HepG2 (cell line): Measurements from ENCODE around the gene ZBTB45. TPM values are rescaled to one million over a fixed set of nuclear protein-coding genes. Genes with fewer than 3 reads are reported as not detected.

ENCODE experiments used
- ATAC-seq: fragments of 200-7000 bp; cut with Tn5 transposase; 3 replicates; pipeline ENCODE4 v1.9.1; 2020; ENCODE audit warnings: mild to moderate bottlenecking, moderate library complexity
- BruUV-seq: library from RNA; stranded (reverse); fragments of 400-500 nt; replicated peaks from 2 replicates; lab custom pipeline; 2021; lab: Mats Ljungman, UMichigan
- CTCF ChIA-PET: fragments of 300-600 bp; formaldehyde crosslinking; extraction: SDS; loops from one replicate; lab custom pipeline; 2021; ENCODE audit warnings: low total read pairs, inconsistent platforms, low intra/inter-chr PET ratio; lab: Yijun Ruan, JAX
- POLR2A ChIA-PET: fragments of 350-600 bp; sonication (Branson Sonifier 250); formaldehyde crosslinking; loops from one replicate; lab custom pipeline; 2020; ENCODE audit warnings: antibody characterized with exemption, inconsistent platforms; lab: Yijun Ruan, JAX
- DNase-seq: peaks from one replicate; pipeline ENCODE4 v3.0.0-alpha.2; 2015; ENCODE audit warnings: low spot score
- FAIRE-seq: peaks from 3 replicates; lab custom pipeline; 2011; peaks lifted over from hg19 to GRCh38; lab: Jason Lieb, UNC
- H2AFZ ChIP-seq: one replicate; pipeline ENCODE4 v1.6.1; 2011; ENCODE audit warnings: low read length, inconsistent platforms
- H3K27ac ChIP-seq: fragments of 300-600 bp; 3 replicates; pipeline ENCODE4 v1.8.0; 2011; ENCODE audit warnings: mixed run types, mild to moderate bottlenecking, mixed read lengths, low read length, inconsistent platforms; ENCODE audit not compliant: insufficient read depth; ENCODE audit errors: extremely low read length
- H3K27me3 ChIP-seq, 2 experiments: fragments of 200-600 bp in 1 of 2; 2 replicates in 1 of 2; 3 replicates in 1 of 2; pipeline versions ENCODE4 v1.6.0 to v1.8.0; 2011; ENCODE audit warnings: low read length in 2 of 2, mild to moderate bottlenecking in 2 of 2, moderate library complexity in 2 of 2, inconsistent platforms in 1 of 2; ENCODE audit not compliant: insufficient read depth in 2 of 2, control insufficient read depth in 1 of 2
- H3K36me3 ChIP-seq, 2 experiments: fragments of 200-600 bp in 1 of 2; replicated peaks in 1 of 2; 2 replicates in 1 of 2; 3 replicates in 1 of 2; pipeline versions ENCODE4 v1.5.1 to v1.8.0; 2011; ENCODE audit warnings: low read length in 2 of 2, inconsistent platforms in 1 of 2; ENCODE audit not compliant: insufficient read depth in 2 of 2, control insufficient read depth in 1 of 2
- H3K4me1 ChIP-seq: 2 replicates; pipeline ENCODE4 v1.5.1; 2012; ENCODE audit warnings: low read length, inconsistent platforms; ENCODE audit not compliant: insufficient read depth
- H3K4me2 ChIP-seq: 2 replicates; pipeline ENCODE4 v1.6.0; 2011; ENCODE audit warnings: low read depth, low read length, inconsistent platforms
- H3K4me3 ChIP-seq, 3 experiments: fragments of 200-600 bp in 1 of 3; sonication (generic), shearing (Covaris generic) in 1 of 3; replicated peaks in 1 of 3; 2 replicates each; pipeline ENCODE4 v1.5.1; 2011 to 2016; ENCODE audit warnings: low read length in 3 of 3, inconsistent platforms in 2 of 3, low read depth in 2 of 3, mild to moderate bottlenecking in 2 of 3, control low read depth in 1 of 3, mixed read lengths in 1 of 3; ENCODE audit not compliant: insufficient read depth in 1 of 3
- H3K79me2 ChIP-seq: one replicate; pipeline ENCODE4 v1.6.1; 2011; ENCODE audit warnings: low read length, inconsistent platforms; ENCODE audit not compliant: insufficient read depth
- H3K9ac ChIP-seq: 2 replicates; pipeline ENCODE4 v1.6.0; 2011; ENCODE audit warnings: mild to moderate bottlenecking, low read depth, low read length, inconsistent platforms; ENCODE audit not compliant: insufficient read depth
- H3K9me3 ChIP-seq: 2 replicates; pipeline ENCODE4 v1.5.1; 2012; ENCODE audit warnings: mild to moderate bottlenecking, low read length
- H4K20me1 ChIP-seq: 2 replicates; pipeline ENCODE4 v1.6.0; 2011; ENCODE audit warnings: inconsistent platforms, mild to moderate bottlenecking, low read length, moderate library complexity; ENCODE audit not compliant: insufficient read depth
- AGO1 ChIP-seq: fragments of 200-400 bp; formaldehyde crosslinking; IDR thresholded peaks from 2 replicates; pipeline ENCODE4 v1.6.1; 2017; ENCODE audit warnings: mild to moderate bottlenecking, low read depth, low read length, moderate library complexity; ENCODE audit not compliant: poor library complexity, severe bottlenecking
- AGO2 ChIP-seq: fragments of 200-400 bp; formaldehyde crosslinking; optimal IDR thresholded peaks from 2 replicates; pipeline ENCODE3; 2017; ENCODE audit warnings: mild to moderate bottlenecking, low read depth, low read length, moderate library complexity
- BCL3 ChIP-seq: sonication (generic); formaldehyde crosslinking; IDR thresholded peaks from 2 replicates; pipeline ENCODE4 v1.5.1; 2020; ENCODE audit warnings: mild to moderate bottlenecking, missing genetic modification reagents, moderate library complexity
- CEBPB ChIP-seq: IDR thresholded peaks from 2 replicates; pipeline ENCODE4 v1.6.1; 2011; ENCODE audit warnings: low read depth, low read length, improper control_type of control experiment, borderline replicate concordance
- E2F2 ChIP-seq: sonication (generic); formaldehyde crosslinking; IDR thresholded peaks from 2 replicates; pipeline ENCODE4 v1.4.0; 2020; ENCODE audit warnings: missing genetic modification reagents, borderline replicate concordance
- EED ChIP-seq: sonication (generic); formaldehyde crosslinking; IDR thresholded peaks from 2 replicates; pipeline ENCODE4 v1.5.0; 2020; ENCODE audit warnings: mild to moderate bottlenecking, missing genetic modification reagents
- FOXK2 ChIP-seq: fragments of 450-650 bp; IDR thresholded peaks from 2 replicates; pipeline ENCODE4 v1.6.1; 2016
- FOXP1 ChIP-seq, 2 experiments: fragments of 450-650 bp in 1 of 2; IDR thresholded peaks; 2 replicates each; pipeline ENCODE4 v1.6.1; 2017 to 2018; ENCODE audit warnings: antibody characterized with exemption in 1 of 2
- MATR3 ChIP-seq: sonication (generic); formaldehyde crosslinking; IDR thresholded peaks from 2 replicates; pipeline ENCODE4 v1.4.0; 2020; ENCODE audit warnings: missing genetic modification reagents
- NR2C2 ChIP-seq: sonication (generic); formaldehyde crosslinking; IDR thresholded peaks from 2 replicates; pipeline ENCODE4 v1.4.0; 2020; ENCODE audit warnings: missing genetic modification reagents, mild to moderate bottlenecking, moderate library complexity, borderline replicate concordance
- NR2F2 ChIP-seq: IDR thresholded peaks from 2 replicates; pipeline ENCODE4 v1.6.1; 2012; ENCODE audit warnings: low read depth, inconsistent platforms, borderline replicate concordance
- PHF8 ChIP-seq: sonication (generic); formaldehyde crosslinking; IDR thresholded peaks from 2 replicates; pipeline ENCODE4 v1.5.0; 2020; ENCODE audit warnings: missing genetic modification reagents
- POLR2G ChIP-seq: fragments of 200-400 bp; formaldehyde crosslinking; IDR thresholded peaks from 2 replicates; pipeline ENCODE4 v1.6.1; 2018; ENCODE audit warnings: mild to moderate bottlenecking, low read depth, low read length, moderate library complexity
- RBFOX2 ChIP-seq: fragments of 200-400 bp; formaldehyde crosslinking; IDR thresholded peaks from 2 replicates; pipeline ENCODE4 v1.6.1; 2017; ENCODE audit warnings: low read depth, mild to moderate bottlenecking, low read length
- RBM22 ChIP-seq: fragments of 200-400 bp; formaldehyde crosslinking; optimal IDR thresholded peaks from 2 replicates; pipeline ENCODE3; 2017; ENCODE audit warnings: mild to moderate bottlenecking, low read length, moderate library complexity
- ZKSCAN5 ChIP-seq: sonication (generic); formaldehyde crosslinking; IDR thresholded peaks from 2 replicates; pipeline ENCODE4 v1.5.1; 2020; ENCODE audit warnings: mild to moderate bottlenecking, missing genetic modification reagents
- ZNF224 ChIP-seq: sonication (generic); formaldehyde crosslinking; IDR thresholded peaks from 2 replicates; pipeline ENCODE4 v1.5.0; 2020; ENCODE audit warnings: mild to moderate bottlenecking, missing genetic modification reagents
- ZNF276 ChIP-seq: sonication (generic); formaldehyde crosslinking; IDR thresholded peaks from 2 replicates; pipeline ENCODE4 v1.4.0; 2020; ENCODE audit warnings: mild to moderate bottlenecking, low read depth, missing genetic modification reagents
- ZNF329 ChIP-seq: sonication (generic); formaldehyde crosslinking; IDR thresholded peaks from 2 replicates; pipeline ENCODE4 v1.9.0; 2021; ENCODE audit warnings: low read depth, mild to moderate bottlenecking, missing genetic modification reagents
- ZNF788 ChIP-seq: sonication (generic); formaldehyde crosslinking; IDR thresholded peaks from 2 replicates; pipeline ENCODE4 v1.5.0; 2020; ENCODE audit warnings: mild to moderate bottlenecking, missing genetic modification reagents, borderline replicate concordance
- WGBS: methylation state at CpG from one replicate; pipeline ENCODE4 v1.1.6; 2017; ENCODE audit warnings: low lambda C conversion rate; 5-methylcytosine and 5-hydroxymethylcytosine counted together
- in situ Hi-C: cut with HindIII; loops from 2 replicates; pipeline ENCODE4 v1.10.0; 2017; ENCODE audit warnings: low pct_unique_long_range_greater_than_20kb; ENCODE audit not compliant: extremely low pct_ligation_motif_present
- intact Hi-C: fragments of 100-400 bp; cut with micrococcal nuclease; formaldehyde crosslinking; loops from one replicate; pipeline ENCODE4 v1.10.0; 2022; ENCODE audit not compliant: unreplicated experiment
- polyA plus RNA-seq, 8 experiments: library from polyadenylated mRNA; depleted of rRNA in 3 of 8; stranded (reverse) in 7 of 8; unstranded in 1 of 8; fragments of >200 nt; fragmentation: Illumina TruSeq in 4 of 8; extraction: Trizol in 4 of 8; gene quantifications; 2 replicates each; pipeline versions ENCODE4 v1.2.1 to v1.2.3, GENCODE V29; 2011 to 2016; ENCODE audit warnings: low read depth in 4 of 8, missing spikeins in 1 of 8, mixed read lengths in 1 of 8; ENCODE audit not compliant: insufficient read depth in 1 of 8
- total RNA-seq, 5 experiments: library from RNA; depleted of rRNA; stranded (reverse); fragments of >200 nt; fragmentation: Illumina TruSeq; extraction: Trizol; gene quantifications; 2 replicates each; pipeline ENCODE4 v1.2.3, GENCODE V29; 2016; ENCODE audit warnings: low read depth in 1 of 5

ZBTB45 gene
- total and polyA plus RNA-seq, 2 of the 13 experiments (the other 11 are each of a cell fraction or from before 2014, with no cell fraction given): 3.0 to 3.7 TPM

GRCh38 chr19:58551577-58552471, 32.2 kb upstream of the ZBTB45 start:
- H3K4me2 ChIP-seq: no peak overlapping the region
- CTCF ChIA-PET: no interaction called here
- POLR2A ChIA-PET: interaction anchor here (1.1 to 2.5 kb wide), 3 partner anchors 8 to 32 kb away, joined by 4 to 8 read pairs (median 5); partner anchors contain the start of gene ZBTB45
- H4K20me1 ChIP-seq: peaks cover 29% of the 10 kb centered on the region
- H3K4me3 ChIP-seq: no peak overlapping the region
- peaks cover 41 to 65% of the 10 kb centered on the region in 2 experiments for H3K36me3 ChIP-seq
- FAIRE-seq (no peak), DNase-seq (no peak), ATAC-seq (no peak; the same call in 2 of the 3 replicates)
- TSS peak; percentile 11 for BruUV-seq
- H3K27ac ChIP-seq: no peak overlapping the region
- intact Hi-C loops: no loop called here
- peaks cover 26% of the 10 kb centered on the region for H3K79me2 ChIP-seq
- peaks cover 34% of the 10 kb centered on the region for H3K4me1 ChIP-seq
- in situ Hi-C loops: no loop called here
- WGBS: 98% methylated on average over 12 of the region's 18 CpGs
- no peak overlapping the region for H2AFZ ChIP-seq
- H3K9ac ChIP-seq: no peak overlapping the region
- H3K9me3 ChIP-seq: no peaks in the 10 kb centered on the region
- H3K27me3 ChIP-seq: no peaks in the 10 kb centered on the region
- no peak for TF ChIP-seq CEBPB
- no peak for TF ChIP-seq ZNF276 (CRISPR knock-in tag)
- no peak for TF ChIP-seq ZKSCAN5 (CRISPR knock-in tag)
- TF ChIP-seq RBFOX2: 0 out of 2 replicates have a peak, but pooled peaks have one; percentile 32
- TF ChIP-seq FOXK2: no peak
- TF ChIP-seq BCL3 (CRISPR knock-in tag): no peak
- TF ChIP-seq POLR2G: peak; percentile 70
- TF ChIP-seq AGO1: peak; percentile 45
- no peak for TF ChIP-seq FOXP1 (IDR thresholded peaks at IDR 0.05)
- TF ChIP-seq FOXP1 (CRISPR knock-in tag; IDR thresholded peaks at IDR 0.05): no peak
- no peak for TF ChIP-seq E2F2
- no peak for TF ChIP-seq MATR3 (CRISPR knock-in tag)
- no peak for TF ChIP-seq ZNF329
- TF ChIP-seq ZNF788 (CRISPR knock-in tag): no peak
- TF ChIP-seq NR2F2: no peak
- peak; percentile 92 for TF ChIP-seq AGO2
- TF ChIP-seq RBM22: peak; percentile 2
- no peak for TF ChIP-seq NR2C2
- TF ChIP-seq EED (CRISPR knock-in tag): no peak
- no peak for TF ChIP-seq PHF8
- TF ChIP-seq ZNF224 (CRISPR knock-in tag): no peak
